Melanocyte of skin (primary cell): Measurements from ENCODE around the gene NTF3. TPM values are rescaled to one million over a fixed set of nuclear protein-coding genes. Genes with fewer than 3 reads are reported as not detected.

ENCODE experiments used
- total RNA-seq, 2 donors: library from RNA; depleted of rRNA; stranded (reverse); fragments of >200 nt; gene quantifications; 2 replicates each; pipeline ENCODE4 v1.2.3, GENCODE V29; 2012

Gene NTF3
- total RNA-seq: not detected

GRCh38 chr12:5432011-5432400, at the start of gene NTF3:
Gene NTF3, plus strand, starts transcription at chr12:5432108. Its CDS starts 217 bp downstream, at chr12:5432325.

